ENCODE data around the gene CARD6. TPM values are rescaled to one million over a fixed set of nuclear protein-coding genes. Genes with fewer than 3 reads are reported as not detected.

CARD6 gene
- total and polyA plus RNA-seq, 10 donors = 3.8 to 37.1 (median 30.5) TPM

DNA sequence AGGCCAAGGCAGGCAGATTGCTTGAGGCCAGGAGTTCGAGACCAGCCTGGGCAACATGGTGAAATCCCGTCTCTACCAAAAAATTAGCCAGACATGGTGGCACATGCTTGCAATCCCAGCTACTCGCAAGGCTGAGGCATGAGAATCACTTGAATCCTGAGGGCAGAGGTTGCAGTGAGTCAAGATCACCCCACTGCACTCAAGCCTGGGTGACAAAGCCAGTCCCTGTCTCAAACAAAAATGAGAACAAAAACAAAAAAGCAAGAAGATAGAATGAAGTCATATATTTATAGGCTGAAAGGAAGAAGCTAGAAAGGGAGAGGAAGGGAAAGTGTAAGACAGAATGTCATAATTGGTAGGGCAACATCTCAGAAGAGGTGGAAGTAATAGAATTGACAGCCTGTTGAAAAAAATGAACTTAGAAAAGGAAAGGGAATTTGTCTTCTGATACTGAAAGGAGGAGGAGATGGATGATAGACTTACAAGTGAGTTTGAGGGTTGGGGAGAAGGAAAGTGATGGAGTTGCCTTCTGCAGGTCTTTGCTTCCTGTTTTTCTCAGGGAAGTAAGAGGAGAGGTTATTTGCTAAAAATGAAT lies 32.2 kb downstream of the CARD6 start:
- 84 to 98% (median 93%) methylated on average over 3 of the region's 3 CpGs for WGBS, 5 donors
- TF ChIP-seq, protein P1, sequence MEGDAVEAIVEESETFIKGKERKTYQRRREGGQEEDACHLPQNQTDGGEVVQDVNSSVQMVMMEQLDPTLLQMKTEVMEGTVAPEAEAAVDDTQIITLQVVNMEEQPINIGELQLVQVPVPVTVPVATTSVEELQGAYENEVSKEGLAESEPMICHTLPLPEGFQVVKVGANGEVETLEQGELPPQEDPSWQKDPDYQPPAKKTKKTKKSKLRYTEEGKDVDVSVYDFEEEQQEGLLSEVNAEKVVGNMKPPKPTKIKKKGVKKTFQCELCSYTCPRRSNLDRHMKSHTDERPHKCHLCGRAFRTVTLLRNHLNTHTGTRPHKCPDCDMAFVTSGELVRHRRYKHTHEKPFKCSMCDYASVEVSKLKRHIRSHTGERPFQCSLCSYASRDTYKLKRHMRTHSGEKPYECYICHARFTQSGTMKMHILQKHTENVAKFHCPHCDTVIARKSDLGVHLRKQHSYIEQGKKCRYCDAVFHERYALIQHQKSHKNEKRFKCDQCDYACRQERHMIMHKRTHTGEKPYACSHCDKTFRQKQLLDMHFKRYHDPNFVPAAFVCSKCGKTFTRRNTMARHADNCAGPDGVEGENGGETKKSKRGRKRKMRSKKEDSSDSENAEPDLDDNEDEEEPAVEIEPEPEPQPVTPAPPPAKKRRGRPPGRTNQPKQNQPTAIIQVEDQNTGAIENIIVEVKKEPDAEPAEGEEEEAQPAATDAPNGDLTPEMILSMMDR (IDR thresholded peaks at IDR 0.05 in 8 of 11, conservative IDR thresholded peaks at IDR 0.05 in 3 of 11) = no peak
- TF ChIP-seq POLR2AphosphoS5 (IDR thresholded peaks at IDR 0.05) = no peak
- TF ChIP-seq POLR2A (IDR thresholded peaks at IDR 0.05) = no peak
- no peak for DNase-seq
- Histone ChIP-seq H3K9me3 (peaks cover 0 to 9% (median 2%) of the 10 kb centered on the region in 8 donors), H3K4me1 (no peaks in the 10 kb centered on the region), H3K27me3 (replicated peaks in 1 of 7) (no peaks in the 10 kb centered on the region), H3K36me3 (no peaks in the 10 kb centered on the region), H3K4me3 (no peak overlapping the region), H3K27ac (no peak overlapping the region)
- intact Hi-C loops (cut with DNase I; ENCODE audit: low total_unique reads) = loop anchor here (10.0 kb wide), 1 partner anchor 119 kb away; the partner anchor contains the start of gene TTC33

DNA sequence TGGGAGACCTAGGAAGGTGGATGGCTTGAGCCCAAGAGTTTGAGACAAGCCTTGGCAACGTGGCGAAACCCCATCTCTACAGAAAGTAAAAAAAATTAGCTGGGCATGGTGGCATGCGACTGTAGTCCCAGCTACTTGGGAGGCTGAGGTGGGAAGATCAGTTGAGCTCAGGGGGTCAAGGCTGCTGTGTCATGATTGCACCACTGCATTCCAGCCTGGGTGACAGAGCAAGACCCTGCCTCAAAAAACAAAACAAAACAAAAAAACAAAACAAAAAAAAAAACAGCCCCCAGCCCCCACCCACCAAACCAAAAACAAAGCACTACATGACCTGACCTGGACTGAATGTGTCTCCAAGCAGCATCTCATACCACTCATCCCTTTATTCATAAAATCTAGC lies 34.8 kb downstream of the CARD6 start:
- DNase-seq = no peak
- Histone ChIP-seq H3K27ac (no peak overlapping the region), H3K4me3 (no peak overlapping the region), H3K4me1 (peaks cover 0 to 8% (median 4%) of the 10 kb centered on the region in 6 donors), H3K27me3 (replicated peaks in 1 of 7) (no peaks in the 10 kb centered on the region), H3K9me3 (peaks cover 0 to 9% (median 2%) of the 10 kb centered on the region in 8 donors), H3K36me3 (no peaks in the 10 kb centered on the region)
- 76 to 83% (median 80%) methylated on average over 3 of the region's 3 CpGs for WGBS, 5 donors
- intact Hi-C loops (cut with DNase I; ENCODE audit: low total_unique reads) = loop anchor here (5.0 to 10.0 kb wide), 2 partner anchors 121 to 1164 kb away; partner anchors contain the start of gene TTC33
- TF ChIP-seq POLR2AphosphoS5 (IDR thresholded peaks at IDR 0.05) = no peak
- TF ChIP-seq POLR2A (IDR thresholded peaks at IDR 0.05) = no peak
- TF ChIP-seq, protein P1 (IDR thresholded peaks at IDR 0.05 in 8 of 11, conservative IDR thresholded peaks at IDR 0.05 in 3 of 11) = no peak

DNA sequence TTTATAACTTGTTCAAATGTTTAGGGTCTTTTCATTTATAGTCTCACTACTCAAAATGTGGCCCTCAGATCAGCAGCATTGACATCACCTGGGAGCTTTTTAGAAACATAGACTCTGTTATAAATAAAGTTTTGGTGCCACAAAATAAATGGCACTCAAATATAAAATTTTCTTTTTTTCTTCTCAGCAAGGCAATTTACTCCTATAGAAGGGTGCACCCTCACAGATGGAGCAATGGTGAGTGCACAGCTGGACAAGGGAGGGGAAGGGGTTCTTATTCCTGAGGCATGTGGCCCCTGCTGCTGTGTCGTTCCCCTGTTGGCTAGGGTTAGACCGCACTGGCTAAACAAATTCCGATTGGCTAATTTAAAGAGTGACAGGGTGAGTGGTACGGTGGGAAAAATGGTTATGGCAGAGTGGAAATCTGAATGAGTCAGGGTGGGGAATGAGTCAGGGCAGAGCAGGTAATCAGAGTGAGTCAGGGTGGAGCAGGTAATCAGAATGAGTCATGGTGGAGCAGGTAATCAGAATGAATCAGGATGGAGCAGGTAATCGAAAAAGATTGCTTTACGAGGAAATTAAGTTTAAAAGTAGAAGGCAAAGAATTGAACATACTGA lies 36.3 kb downstream of the CARD6 start:
- Histone ChIP-seq H3K27me3 (replicated peaks in 1 of 7) (no peaks in the 10 kb centered on the region), H3K4me3 (no peak overlapping the region), H3K9me3 (peaks cover 0 to 12% (median 6%) of the 10 kb centered on the region in 8 donors), H3K4me1 (peaks cover 0 to 8% (median 4%) of the 10 kb centered on the region in 6 donors), H3K36me3 (no peaks in the 10 kb centered on the region), H3K27ac (no peak overlapping the region)
- DNase-seq = no peak
- WGBS, 5 donors = 86 to 98% (median 90%) methylated on average over 6 of the region's 6 CpGs
- TF ChIP-seq POLR2AphosphoS5 (IDR thresholded peaks at IDR 0.05) (no peak), POLR2A (IDR thresholded peaks at IDR 0.05) (no peak)
- TF ChIP-seq, protein P1 (IDR thresholded peaks at IDR 0.05 in 8 of 11, conservative IDR thresholded peaks at IDR 0.05 in 3 of 11) = no peak
- intact Hi-C loops (cut with DNase I; ENCODE audit: low total_unique reads) = loop anchor here (5.0 to 10.0 kb wide), 2 partner anchors 123 to 1165 kb away; partner anchors contain the start of gene TTC33

Measured in spleen (tissue), 11 donors.